GM12878 (cell line): ENCODE data around the gene PACS2.

Experiments
- ATF7 ChIP-seq: fragments of 450-650 bp; IDR thresholded peaks from 2 replicates; pipeline ENCODE4 v1.6.1; 2016; ENCODE audit warnings: low read depth, mild to moderate bottlenecking
- MTA3 ChIP-seq: IDR thresholded peaks from 2 replicates; pipeline ENCODE4 v1.6.1; 2012; ENCODE audit warnings: low read length, inconsistent platforms, borderline replicate concordance
- POLR2A ChIP-seq: IDR thresholded peaks from 2 replicates; pipeline ENCODE4 v1.6.1; 2011; ENCODE audit warnings: low read depth, mild to moderate bottlenecking, low read length
- RCOR1 ChIP-seq: conservative IDR thresholded peaks from 2 replicates; pipeline ENCODE4 v1.6.1; 2012; ENCODE audit warnings: low read depth, low read length, improper control_type of control experiment
- TARDBP ChIP-seq: IDR thresholded peaks from 2 replicates; pipeline ENCODE4 v1.6.1; 2016; ENCODE audit warnings: borderline replicate concordance
- TF ChIP-seq, protein P1 (sequence below), 3 experiments: IDR thresholded peaks in 2 of 3; conservative IDR thresholded peaks in 1 of 3; 2 replicates each; pipeline ENCODE4 v1.5.1; 2011; ENCODE audit warnings: low read depth in 3 of 3, low read length in 3 of 3, mild to moderate bottlenecking in 3 of 3, control low read depth in 2 of 3, moderate library complexity in 2 of 3, inconsistent platforms in 1 of 3, mixed read lengths in 1 of 3; ENCODE audit not compliant: control insufficient read depth in 2 of 3, insufficient read depth in 1 of 3; ENCODE audit errors: extremely low read depth in 1 of 3
- TF ChIP-seq, protein P2 (sequence below): fragments of 450-650 bp; conservative IDR thresholded peaks from 2 replicates; pipeline ENCODE4 v1.6.1; 2017; ENCODE audit warnings: mild to moderate bottlenecking, moderate library complexity
- TF ChIP-seq, protein P3 (sequence below): IDR thresholded peaks from 2 replicates; pipeline ENCODE4 v1.6.1; 2011; ENCODE audit warnings: borderline replicate concordance, low read depth, mild to moderate bottlenecking, moderate library complexity, mixed read lengths, low read length; ENCODE audit not compliant: insufficient read depth; ENCODE audit errors: extremely low read length

DNA sequence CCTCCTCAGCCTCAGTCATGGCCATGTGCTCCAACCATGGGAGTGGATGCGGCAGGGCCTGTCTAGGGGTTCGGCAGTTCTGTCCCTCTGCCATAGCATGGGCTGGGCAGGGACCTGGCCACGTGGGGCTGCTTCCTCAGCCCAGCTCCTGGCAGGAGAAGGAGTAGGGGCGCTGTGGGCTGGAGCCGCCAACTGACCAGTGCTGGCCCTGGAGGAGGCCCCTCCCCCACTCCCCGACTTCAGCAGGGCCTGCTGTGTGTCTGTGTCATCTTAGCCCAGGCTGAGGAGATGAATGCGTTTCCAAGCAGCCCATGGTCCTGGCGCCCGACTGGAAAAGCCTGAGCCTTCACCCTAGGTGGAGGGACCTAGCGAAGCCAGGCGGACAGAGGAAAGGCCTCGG lies 2.7 kb upstream of the PACS2 start:
- TF ChIP-seq, protein P1, sequence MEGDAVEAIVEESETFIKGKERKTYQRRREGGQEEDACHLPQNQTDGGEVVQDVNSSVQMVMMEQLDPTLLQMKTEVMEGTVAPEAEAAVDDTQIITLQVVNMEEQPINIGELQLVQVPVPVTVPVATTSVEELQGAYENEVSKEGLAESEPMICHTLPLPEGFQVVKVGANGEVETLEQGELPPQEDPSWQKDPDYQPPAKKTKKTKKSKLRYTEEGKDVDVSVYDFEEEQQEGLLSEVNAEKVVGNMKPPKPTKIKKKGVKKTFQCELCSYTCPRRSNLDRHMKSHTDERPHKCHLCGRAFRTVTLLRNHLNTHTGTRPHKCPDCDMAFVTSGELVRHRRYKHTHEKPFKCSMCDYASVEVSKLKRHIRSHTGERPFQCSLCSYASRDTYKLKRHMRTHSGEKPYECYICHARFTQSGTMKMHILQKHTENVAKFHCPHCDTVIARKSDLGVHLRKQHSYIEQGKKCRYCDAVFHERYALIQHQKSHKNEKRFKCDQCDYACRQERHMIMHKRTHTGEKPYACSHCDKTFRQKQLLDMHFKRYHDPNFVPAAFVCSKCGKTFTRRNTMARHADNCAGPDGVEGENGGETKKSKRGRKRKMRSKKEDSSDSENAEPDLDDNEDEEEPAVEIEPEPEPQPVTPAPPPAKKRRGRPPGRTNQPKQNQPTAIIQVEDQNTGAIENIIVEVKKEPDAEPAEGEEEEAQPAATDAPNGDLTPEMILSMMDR (IDR thresholded peaks at IDR 0.05 in 2 of 3, conservative IDR thresholded peaks at IDR 0.05 in 1 of 3; ENCODE audit: control insufficient read depth in 2 of 3, extremely low read depth in 1 of 3, insufficient read depth in 1 of 3, low read depth in 3 of 3, low read length in 3 of 3) = no peak
- TF ChIP-seq, protein P2, sequence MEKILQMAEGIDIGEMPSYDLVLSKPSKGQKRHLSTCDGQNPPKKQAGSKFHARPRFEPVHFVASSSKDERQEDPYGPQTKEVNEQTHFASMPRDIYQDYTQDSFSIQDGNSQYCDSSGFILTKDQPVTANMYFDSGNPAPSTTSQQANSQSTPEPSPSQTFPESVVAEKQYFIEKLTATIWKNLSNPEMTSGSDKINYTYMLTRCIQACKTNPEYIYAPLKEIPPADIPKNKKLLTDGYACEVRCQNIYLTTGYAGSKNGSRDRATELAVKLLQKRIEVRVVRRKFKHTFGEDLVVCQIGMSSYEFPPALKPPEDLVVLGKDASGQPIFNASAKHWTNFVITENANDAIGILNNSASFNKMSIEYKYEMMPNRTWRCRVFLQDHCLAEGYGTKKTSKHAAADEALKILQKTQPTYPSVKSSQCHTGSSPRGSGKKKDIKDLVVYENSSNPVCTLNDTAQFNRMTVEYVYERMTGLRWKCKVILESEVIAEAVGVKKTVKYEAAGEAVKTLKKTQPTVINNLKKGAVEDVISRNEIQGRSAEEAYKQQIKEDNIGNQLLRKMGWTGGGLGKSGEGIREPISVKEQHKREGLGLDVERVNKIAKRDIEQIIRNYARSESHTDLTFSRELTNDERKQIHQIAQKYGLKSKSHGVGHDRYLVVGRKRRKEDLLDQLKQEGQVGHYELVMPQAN = no peak
- no peak for TF ChIP-seq ATF7
- TF ChIP-seq, protein P3, sequence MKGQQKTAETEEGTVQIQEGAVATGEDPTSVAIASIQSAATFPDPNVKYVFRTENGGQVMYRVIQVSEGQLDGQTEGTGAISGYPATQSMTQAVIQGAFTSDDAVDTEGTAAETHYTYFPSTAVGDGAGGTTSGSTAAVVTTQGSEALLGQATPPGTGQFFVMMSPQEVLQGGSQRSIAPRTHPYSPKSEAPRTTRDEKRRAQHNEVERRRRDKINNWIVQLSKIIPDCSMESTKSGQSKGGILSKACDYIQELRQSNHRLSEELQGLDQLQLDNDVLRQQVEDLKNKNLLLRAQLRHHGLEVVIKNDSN = no peak
- no peak for TF ChIP-seq MTA3
- no peak for TF ChIP-seq RCOR1
- TF ChIP-seq POLR2A = no peak
- no peak for TF ChIP-seq TARDBP
